HEK293 (cell line): Measurements from ENCODE around the gene SPTY2D1.

Experiments
- GLI2 ChIP-seq: fragments of 450-650 bp; formaldehyde crosslinking; IDR thresholded peaks from 2 replicates; pipeline ENCODE4; 2017; ENCODE audit warnings: missing biosample characterization, missing genetic modification characterization, low read depth, borderline replicate concordance
- PBX3 ChIP-seq: sonication (generic); formaldehyde crosslinking; IDR thresholded peaks from 2 replicates; pipeline ENCODE4 v1.8.1; 2022; ENCODE audit warnings: mild to moderate bottlenecking, moderate library complexity, missing genetic modification reagents
- SETDB1 ChIP-seq: IDR thresholded peaks from one replicate; pipeline ENCODE4 v1.6.1; 2017; ENCODE audit warnings: mild to moderate bottlenecking, low read length, moderate library complexity, mixed read lengths; ENCODE audit not compliant: insufficient read length
- ZBTB8A ChIP-seq: fragments of 450-650 bp; formaldehyde crosslinking; IDR thresholded peaks from 2 replicates; pipeline ENCODE4 v1.5.1; 2016; ENCODE audit warnings: missing biosample characterization, missing genetic modification characterization
- ZFP3 ChIP-seq: fragments of 450-650 bp; formaldehyde crosslinking; IDR thresholded peaks from 2 replicates; pipeline ENCODE4 v1.5.1; 2016; ENCODE audit warnings: low read depth, missing biosample characterization, missing genetic modification characterization
- ZNF140 ChIP-seq: fragments of 450-650 bp; formaldehyde crosslinking; IDR thresholded peaks from 2 replicates; pipeline ENCODE4 v1.5.1; 2016; ENCODE audit warnings: missing biosample characterization, missing genetic modification characterization
- ZNF280C ChIP-seq: fragments of 450-650 bp; formaldehyde crosslinking; IDR thresholded peaks from 2 replicates; pipeline ENCODE4 v1.5.1; 2016; ENCODE audit warnings: missing biosample characterization, missing genetic modification characterization
- ZNF302 ChIP-seq: fragments of 450-650 bp; formaldehyde crosslinking; IDR thresholded peaks from 2 replicates; pipeline ENCODE4 v1.5.1; 2016; ENCODE audit warnings: missing biosample characterization, missing genetic modification characterization, low read depth
- ZNF48 ChIP-seq: fragments of 450-650 bp; formaldehyde crosslinking; IDR thresholded peaks from 2 replicates; pipeline ENCODE4 v1.5.1; 2016; ENCODE audit warnings: missing biosample characterization, missing genetic modification characterization
- ZNF529 ChIP-seq: fragments of 450-650 bp; formaldehyde crosslinking; IDR thresholded peaks from 2 replicates; pipeline ENCODE4 v1.5.1; 2017; ENCODE audit warnings: missing genetic modification characterization, missing biosample characterization; ENCODE audit not compliant: insufficient replicate concordance
- ZNF747 ChIP-seq: fragments of 450-650 bp; formaldehyde crosslinking; IDR thresholded peaks from 2 replicates; pipeline ENCODE4 v1.5.1; 2016; ENCODE audit warnings: missing biosample characterization, missing genetic modification characterization
- ZNF792 ChIP-seq: fragments of 450-650 bp; formaldehyde crosslinking; IDR thresholded peaks from 2 replicates; pipeline ENCODE4 v1.5.1; 2016; ENCODE audit warnings: missing biosample characterization, missing genetic modification characterization
- ZNF837 ChIP-seq: fragments of 450-650 bp; formaldehyde crosslinking; IDR thresholded peaks from 2 replicates; pipeline ENCODE4 v1.5.1; 2016; ENCODE audit warnings: missing biosample characterization, missing genetic modification characterization
- TF ChIP-seq, protein P1 (sequence below): IDR thresholded peaks from 2 replicates; pipeline ENCODE4 v1.6.1; 2011; ENCODE audit warnings: mild to moderate bottlenecking, low read depth, low read length, borderline replicate concordance
- TF ChIP-seq, protein P2 (sequence below): fragments of 450-650 bp; formaldehyde crosslinking; IDR thresholded peaks from 2 replicates; pipeline ENCODE4 v1.5.1; 2017; ENCODE audit warnings: missing biosample characterization, missing genetic modification characterization
- TF ChIP-seq, protein P3 (sequence below): fragments of 450-650 bp; formaldehyde crosslinking; IDR thresholded peaks from 2 replicates; pipeline ENCODE4 v1.5.1; 2016; ENCODE audit warnings: missing biosample characterization, missing genetic modification characterization
- TF ChIP-seq, protein P4 (sequence below): fragments of 450-650 bp; formaldehyde crosslinking; IDR thresholded peaks from 2 replicates; pipeline ENCODE4 v1.5.1; 2016; ENCODE audit warnings: missing biosample characterization, missing genetic modification characterization

SPTY2D1 gene

GRCh38 chr11:18588297-18589252 is 45.6 kb downstream of the SPTY2D1 start, which contains the start of gene UEVLD (continued):
- TF ChIP-seq, protein P1, sequence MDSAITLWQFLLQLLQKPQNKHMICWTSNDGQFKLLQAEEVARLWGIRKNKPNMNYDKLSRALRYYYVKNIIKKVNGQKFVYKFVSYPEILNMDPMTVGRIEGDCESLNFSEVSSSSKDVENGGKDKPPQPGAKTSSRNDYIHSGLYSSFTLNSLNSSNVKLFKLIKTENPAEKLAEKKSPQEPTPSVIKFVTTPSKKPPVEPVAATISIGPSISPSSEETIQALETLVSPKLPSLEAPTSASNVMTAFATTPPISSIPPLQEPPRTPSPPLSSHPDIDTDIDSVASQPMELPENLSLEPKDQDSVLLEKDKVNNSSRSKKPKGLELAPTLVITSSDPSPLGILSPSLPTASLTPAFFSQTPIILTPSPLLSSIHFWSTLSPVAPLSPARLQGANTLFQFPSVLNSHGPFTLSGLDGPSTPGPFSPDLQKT, result no peak
- TF ChIP-seq ZNF837 (tag by site-specific recombination) (no peak), ZNF140 (tag by site-specific recombination) (no peak), ZNF302 (tag by site-specific recombination) (no peak), PBX3 (0 out of 2 replicates have a peak, but pooled peaks have one; percentile 33), ZNF280C (no peak), ZNF792 (tag by site-specific recombination) (no peak), GLI2 (tag by site-specific recombination) (no peak), ZNF747 (no peak), ZNF529 (tag by site-specific recombination) (no peak), ZFP3 (tag by site-specific recombination) (no peak), SETDB1 (no peak), ZBTB8A (tag by site-specific recombination) (peak; percentile 92), ZNF48 (no peak)
- TF ChIP-seq, protein P2, sequence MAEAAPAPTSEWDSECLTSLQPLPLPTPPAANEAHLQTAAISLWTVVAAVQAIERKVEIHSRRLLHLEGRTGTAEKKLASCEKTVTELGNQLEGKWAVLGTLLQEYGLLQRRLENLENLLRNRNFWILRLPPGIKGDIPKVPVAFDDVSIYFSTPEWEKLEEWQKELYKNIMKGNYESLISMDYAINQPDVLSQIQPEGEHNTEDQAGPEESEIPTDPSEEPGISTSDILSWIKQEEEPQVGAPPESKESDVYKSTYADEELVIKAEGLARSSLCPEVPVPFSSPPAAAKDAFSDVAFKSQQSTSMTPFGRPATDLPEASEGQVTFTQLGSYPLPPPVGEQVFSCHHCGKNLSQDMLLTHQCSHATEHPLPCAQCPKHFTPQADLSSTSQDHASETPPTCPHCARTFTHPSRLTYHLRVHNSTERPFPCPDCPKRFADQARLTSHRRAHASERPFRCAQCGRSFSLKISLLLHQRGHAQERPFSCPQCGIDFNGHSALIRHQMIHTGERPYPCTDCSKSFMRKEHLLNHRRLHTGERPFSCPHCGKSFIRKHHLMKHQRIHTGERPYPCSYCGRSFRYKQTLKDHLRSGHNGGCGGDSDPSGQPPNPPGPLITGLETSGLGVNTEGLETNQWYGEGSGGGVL (tag by site-specific recombination), result no peak
- TF ChIP-seq, protein P3, sequence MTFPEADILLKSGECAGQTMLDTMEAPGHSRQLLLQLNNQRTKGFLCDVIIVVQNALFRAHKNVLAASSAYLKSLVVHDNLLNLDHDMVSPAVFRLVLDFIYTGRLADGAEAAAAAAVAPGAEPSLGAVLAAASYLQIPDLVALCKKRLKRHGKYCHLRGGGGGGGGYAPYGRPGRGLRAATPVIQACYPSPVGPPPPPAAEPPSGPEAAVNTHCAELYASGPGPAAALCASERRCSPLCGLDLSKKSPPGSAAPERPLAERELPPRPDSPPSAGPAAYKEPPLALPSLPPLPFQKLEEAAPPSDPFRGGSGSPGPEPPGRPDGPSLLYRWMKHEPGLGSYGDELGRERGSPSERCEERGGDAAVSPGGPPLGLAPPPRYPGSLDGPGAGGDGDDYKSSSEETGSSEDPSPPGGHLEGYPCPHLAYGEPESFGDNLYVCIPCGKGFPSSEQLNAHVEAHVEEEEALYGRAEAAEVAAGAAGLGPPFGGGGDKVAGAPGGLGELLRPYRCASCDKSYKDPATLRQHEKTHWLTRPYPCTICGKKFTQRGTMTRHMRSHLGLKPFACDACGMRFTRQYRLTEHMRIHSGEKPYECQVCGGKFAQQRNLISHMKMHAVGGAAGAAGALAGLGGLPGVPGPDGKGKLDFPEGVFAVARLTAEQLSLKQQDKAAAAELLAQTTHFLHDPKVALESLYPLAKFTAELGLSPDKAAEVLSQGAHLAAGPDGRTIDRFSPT, result no peak
- TF ChIP-seq, protein P4, sequence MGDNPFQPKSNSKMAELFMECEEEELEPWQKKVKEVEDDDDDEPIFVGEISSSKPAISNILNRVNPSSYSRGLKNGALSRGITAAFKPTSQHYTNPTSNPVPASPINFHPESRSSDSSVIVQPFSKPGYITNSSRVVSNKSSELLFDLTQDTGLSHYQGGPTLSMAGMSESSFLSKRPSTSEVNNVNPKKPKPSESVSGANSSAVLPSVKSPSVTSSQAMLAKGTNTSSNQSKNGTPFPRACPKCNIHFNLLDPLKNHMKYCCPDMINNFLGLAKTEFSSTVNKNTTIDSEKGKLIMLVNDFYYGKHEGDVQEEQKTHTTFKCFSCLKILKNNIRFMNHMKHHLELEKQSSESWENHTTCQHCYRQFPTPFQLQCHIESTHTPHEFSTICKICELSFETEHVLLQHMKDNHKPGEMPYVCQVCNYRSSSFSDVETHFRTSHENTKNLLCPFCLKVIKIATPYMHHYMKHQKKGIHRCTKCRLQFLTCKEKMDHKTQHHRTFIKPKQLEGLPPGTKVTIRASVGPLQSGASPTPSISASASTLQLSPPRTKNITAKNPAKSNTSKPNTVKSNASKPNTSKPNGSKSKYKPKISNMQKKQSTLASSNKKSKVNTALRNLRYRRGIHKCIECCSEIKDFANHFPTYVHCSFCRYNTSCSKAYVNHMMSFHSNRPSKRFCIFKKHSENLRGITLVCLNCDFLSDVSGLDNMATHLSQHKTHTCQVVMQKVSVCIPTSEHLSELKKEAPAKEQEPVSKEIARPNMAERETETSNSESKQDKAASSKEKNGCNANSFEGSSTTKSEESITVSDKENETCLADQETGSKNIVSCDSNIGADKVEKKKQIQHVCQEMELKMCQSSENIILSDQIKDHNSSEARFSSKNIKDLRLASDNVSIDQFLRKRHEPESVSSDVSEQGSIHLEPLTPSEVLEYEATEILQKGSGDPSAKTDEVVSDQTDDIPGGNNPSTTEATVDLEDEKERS (tag by site-specific recombination), result no peak
- TF ChIP-seq, all 188 proteins: peak for 44
